ENCODE results near the gene ASB11.

ASB11 gene

GRCh38 chrX:15335135-15336022 is 19.9 kb upstream of the ASB11 start, which contains the start of gene PIGA (continued):
- TF ChIP-seq ZNF157 (tag by site-specific recombination; IDR thresholded peaks at IDR 0.05) (no peak), ZNF48 (tag by site-specific recombination; IDR thresholded peaks at IDR 0.05) (no peak), KLF9 (tag by site-specific recombination; IDR thresholded peaks at IDR 0.05; ENCODE audit: low read depth) (peak; percentile 79), ZNF645 (tag by site-specific recombination; IDR thresholded peaks at IDR 0.05) (no peak), HIC1 (tag by site-specific recombination; IDR thresholded peaks at IDR 0.05) (no peak), ZNF791 (tag by site-specific recombination; IDR thresholded peaks at IDR 0.05) (no peak), ZBTB48 (tag by site-specific recombination; IDR thresholded peaks at IDR 0.05) (0 out of 2 replicates have a peak, but pooled peaks have one; percentile 30), ZNF2 (tag by site-specific recombination; IDR thresholded peaks at IDR 0.05) (peak; percentile 60; the same call in 1 of the 2 replicates), ZNF529 (tag by site-specific recombination; IDR thresholded peaks at IDR 0.05; ENCODE audit: insufficient replicate concordance) (no peak), ZNF426 (tag by site-specific recombination; IDR thresholded peaks at IDR 0.05) (no peak), KLF1 (tag by site-specific recombination; IDR thresholded peaks at IDR 0.05) (peak; percentile 61), YY1 (tag by site-specific recombination; IDR thresholded peaks at IDR 0.05) (peak; percentile 63; the same call in 1 of the 2 replicates), ZNF701 (tag by site-specific recombination; IDR thresholded peaks at IDR 0.05) (no peak), ZNF514 (tag by site-specific recombination; IDR thresholded peaks at IDR 0.05) (no peak), ZNF280C (tag by site-specific recombination; IDR thresholded peaks at IDR 0.05) (no peak), SCRT2 (tag by site-specific recombination; IDR thresholded peaks at IDR 0.05) (no peak), ZNF707 (tag by site-specific recombination; IDR thresholded peaks at IDR 0.05) (no peak), ZNF341 (tag by site-specific recombination; IDR thresholded peaks at IDR 0.05; ENCODE audit: low read depth) (peak; percentile 89), ZBTB7A (tag by site-specific recombination; IDR thresholded peaks at IDR 0.05; ENCODE audit: low read depth) (no peak), ZSCAN30 (tag by site-specific recombination; IDR thresholded peaks at IDR 0.05) (0 out of 2 replicates have a peak, but pooled peaks have one; percentile 30), ZNF692 (tag by site-specific recombination; IDR thresholded peaks at IDR 0.05) (no peak), MZF1 (tag by site-specific recombination; IDR thresholded peaks at IDR 0.05; ENCODE audit: borderline replicate concordance) (no peak), ATF2 (tag by site-specific recombination; IDR thresholded peaks at IDR 0.05; ENCODE audit: low read depth) (no peak), KLF16 (tag by site-specific recombination; IDR thresholded peaks at IDR 0.05) (peak; percentile 43; the same call in 1 of the 2 replicates), ZBTB10 (tag by site-specific recombination; IDR thresholded peaks at IDR 0.05) (no peak)
